Neural cell (in vitro differentiated cells): ENCODE results near the gene NLRP6. TPM values are rescaled to one million over a fixed set of nuclear protein-coding genes. Genes with fewer than 3 reads are reported as not detected.

Source experiments
- H2AFZ ChIP-seq: fragments of 200-600, 300-800 bp; sonication (generic), shearing (Covaris generic); 2 replicates; pipeline ENCODE4 v1.6.0; 2014; ENCODE audit warnings: low read depth, mild to moderate bottlenecking, antibody characterized with exemption, low read length, moderate library complexity
- H3F3A ChIP-seq: fragments of 200-600 bp; shearing (Covaris generic); 2 replicates; pipeline ENCODE4 v1.6.1; 2016; ENCODE audit warnings: mild to moderate bottlenecking, moderate library complexity, mixed read lengths, antibody characterized with exemption, low read length; ENCODE audit not compliant: insufficient read depth, poor library complexity, severe bottlenecking
- H3K27ac ChIP-seq: fragments of 200-600, 300-800 bp; sonication (generic), shearing (Covaris generic); 2 replicates; pipeline ENCODE4 v1.5.1; 2014; ENCODE audit warnings: mild to moderate bottlenecking, low read length, moderate library complexity
- H3K27me3 ChIP-seq: fragments of 300-800, 200-600 bp; sonication (generic), shearing (Covaris generic); 2 replicates; pipeline ENCODE4 v1.6.0; 2014; ENCODE audit warnings: mild to moderate bottlenecking, low read depth, low read length, moderate library complexity; ENCODE audit not compliant: insufficient read depth
- H3K36me3 ChIP-seq: fragments of 300-800, 200-600 bp; sonication (generic), shearing (Covaris generic); 2 replicates; pipeline ENCODE4 v1.5.1; 2014; ENCODE audit warnings: mild to moderate bottlenecking, antibody characterized with exemption, low read length, moderate library complexity; ENCODE audit not compliant: insufficient read depth
- H3K4me2 ChIP-seq: fragments of 300-800, 200-600 bp; sonication (generic), shearing (Covaris generic); 2 replicates; pipeline ENCODE4 v1.6.0; 2014; ENCODE audit warnings: mild to moderate bottlenecking, low read length
- H3K4me3 ChIP-seq: fragments of 300-800, 200-600 bp; sonication (generic), shearing (Covaris generic); 2 replicates; pipeline ENCODE4 v1.5.1; 2014; ENCODE audit warnings: mild to moderate bottlenecking, low read length, moderate library complexity
- H3K79me2 ChIP-seq: fragments of 200-600 bp; shearing (Covaris generic); replicated peaks from 2 replicates; pipeline ENCODE4 v1.6.0; 2014; ENCODE audit warnings: mild to moderate bottlenecking, low read length, moderate library complexity; ENCODE audit not compliant: insufficient read depth
- H3K9ac ChIP-seq: fragments of 300-800, 200-600 bp; sonication (generic), shearing (Covaris generic); 2 replicates; pipeline ENCODE4 v1.6.1; 2016; ENCODE audit warnings: mild to moderate bottlenecking, low read length, mixed read lengths
- H3K9me2 ChIP-seq: fragments of 200-600 bp; shearing (Covaris generic); 2 replicates; pipeline ENCODE4 v1.6.1; 2016; ENCODE audit warnings: mild to moderate bottlenecking, low read length, mixed read lengths; ENCODE audit not compliant: insufficient read depth
- H3K9me3 ChIP-seq: fragments of 200-600, 300-800 bp; sonication (generic), shearing (Covaris generic); 2 replicates; pipeline ENCODE4 v1.6.1; 2016; ENCODE audit warnings: mild to moderate bottlenecking, mixed run types, low read length, moderate library complexity, mixed read lengths
- H4K20me1 ChIP-seq: fragments of 200-600 bp; shearing (Covaris generic); 2 replicates; pipeline ENCODE4 v1.6.1; 2016; ENCODE audit warnings: mild to moderate bottlenecking, mixed run types; ENCODE audit not compliant: insufficient read depth
- CTCF ChIP-seq: fragments of 450-650 bp; IDR thresholded peaks from 2 replicates; pipeline ENCODE4 v1.5.1; 2014; ENCODE audit warnings: antibody characterized with exemption, mild to moderate bottlenecking, moderate library complexity; ENCODE audit not compliant: poor library complexity, severe bottlenecking
- EP300 ChIP-seq: fragments of 450-650 bp; conservative IDR thresholded peaks from 2 replicates; pipeline ENCODE4 v1.6.1; 2014; ENCODE audit warnings: antibody characterized with exemption, mild to moderate bottlenecking, moderate library complexity; ENCODE audit not compliant: poor library complexity, severe bottlenecking
- EZH2 ChIP-seq: fragments of 200-600, 300-800 bp; shearing (Covaris generic), sonication (generic); IDR thresholded peaks from 2 replicates; pipeline ENCODE4 v1.6.1; 2014; ENCODE audit warnings: antibody characterized with exemption, low read length, borderline replicate concordance, mild to moderate bottlenecking; ENCODE audit not compliant: insufficient read depth, poor library complexity, severe bottlenecking
- MXI1 ChIP-seq: fragments of 450-650 bp; conservative IDR thresholded peaks from 2 replicates; pipeline ENCODE4 v1.6.1; 2014; ENCODE audit warnings: antibody characterized with exemption, mild to moderate bottlenecking; ENCODE audit not compliant: poor library complexity, severe bottlenecking
- POLR2AphosphoS5 ChIP-seq: IDR thresholded peaks from 2 replicates; pipeline ENCODE4 v1.6.1; 2012
- RAD21 ChIP-seq: fragments of 450-650 bp; conservative IDR thresholded peaks from 2 replicates; pipeline ENCODE4 v1.6.1; 2014; ENCODE audit warnings: antibody characterized with exemption, mild to moderate bottlenecking, moderate library complexity
- REST ChIP-seq: IDR thresholded peaks from 2 replicates; pipeline ENCODE4 v1.6.1; 2012; ENCODE audit warnings: borderline replicate concordance
- SMC3 ChIP-seq: fragments of 450-650 bp; conservative IDR thresholded peaks from 2 replicates; pipeline ENCODE4 v1.6.1; 2014; ENCODE audit warnings: antibody characterized with exemption, mild to moderate bottlenecking, moderate library complexity; ENCODE audit not compliant: poor library complexity
- TAF1 ChIP-seq: IDR thresholded peaks from 2 replicates; pipeline ENCODE4 v1.6.1; 2012; ENCODE audit warnings: low read depth
- polyA plus RNA-seq: library from polyadenylated mRNA; depleted of rRNA; stranded (reverse); fragments of >200 nt; gene quantifications from 2 replicates; pipeline ENCODE4 v1.2.3, GENCODE V29; 2014

NLRP6 gene
- polyA plus RNA-seq, 1 donor from 2014 or later, result not detected

- H3K27ac ChIP-seq, result no peak overlapping the region
- H3K9ac ChIP-seq, result no peak overlapping the region
- no peaks in the 10 kb centered on the region for H3K36me3 ChIP-seq
- no peaks in the 10 kb centered on the region for H4K20me1 ChIP-seq
- no peaks in the 10 kb centered on the region for H3K79me2 ChIP-seq
- no peak overlapping the region for H2AFZ ChIP-seq
- TF ChIP-seq RAD21, result no peak
- TF ChIP-seq EZH2, result no peak
- TF ChIP-seq TAF1, result no peak
- H3K9me3 ChIP-seq, result no peaks in the 10 kb centered on the region
- no peaks in the 10 kb centered on the region for H3K9me2 ChIP-seq
- no peak overlapping the region for H3K4me2 ChIP-seq
- H3K27me3 ChIP-seq, result no peaks in the 10 kb centered on the region
- H3F3A ChIP-seq, result no peaks in the 10 kb centered on the region
- H3K4me3 ChIP-seq, result no peak overlapping the region
Measured at GRCh38 chr11:294780-295179, 16.6 kb downstream of the NLRP6 start.

GRCh38 chr11:295351-296170, 17.4 kb downstream of the NLRP6 start:
- no peak for TF ChIP-seq EZH2
- TF ChIP-seq MXI1, result no peak
- no peak for TF ChIP-seq EP300
- TF ChIP-seq SMC3, result no peak
- TF ChIP-seq POLR2AphosphoS5, result no peak
- TF ChIP-seq REST, result no peak
- TF ChIP-seq CTCF, result no peak
- no peak for TF ChIP-seq RAD21
- Histone ChIP-seq H3K9me2 (no peaks in the 10 kb centered on the region), H3K79me2 (no peaks in the 10 kb centered on the region), H3K9me3 (no peaks in the 10 kb centered on the region), H3F3A (no peaks in the 10 kb centered on the region), H4K20me1 (no peaks in the 10 kb centered on the region), H3K27ac (no peak overlapping the region), H3K4me2 (no peak overlapping the region), H3K27me3 (no peaks in the 10 kb centered on the region), H2AFZ (no peak overlapping the region), H3K36me3 (no peaks in the 10 kb centered on the region), H3K9ac (no peak overlapping the region), H3K4me3 (no peak overlapping the region)
